ENCODE data around the gene TTC29. TPM values are rescaled to one million over a fixed set of nuclear protein-coding genes. Genes with fewer than 3 reads are reported as not detected.
"Not testable (repeated sequence)": the region's sequence is repeated elsewhere in the genome, so short reads cannot be mapped to it uniquely, and the experiment has no call there.

TTC29 gene
- total RNA-seq, 1 donor = not detected

DNA sequence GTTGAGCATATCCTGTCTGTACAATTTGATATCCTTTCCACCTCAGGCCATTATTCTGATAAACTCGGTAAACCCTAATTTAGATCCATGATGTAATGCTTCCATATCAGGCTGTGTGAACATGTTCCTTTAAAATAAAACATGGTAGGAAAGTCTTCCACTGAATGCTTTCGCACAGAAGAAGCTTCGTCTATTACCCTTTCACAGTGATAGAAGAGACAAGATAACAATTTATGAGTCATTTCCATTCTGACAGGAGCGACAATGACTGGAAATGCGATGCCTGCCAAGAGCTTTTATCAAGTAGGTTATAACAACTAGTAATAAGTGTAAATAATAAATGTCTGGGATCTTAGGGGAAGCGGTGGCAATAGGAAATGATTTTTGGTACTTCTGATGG lies 98.8 kb downstream of the TTC29 start:
- no peak overlapping the region for H3K4me3 ChIP-seq (ENCODE audit: low read depth, low read length)
- DNase-seq (ENCODE audit: low read depth) = no peak
- TF ChIP-seq, protein P1, sequence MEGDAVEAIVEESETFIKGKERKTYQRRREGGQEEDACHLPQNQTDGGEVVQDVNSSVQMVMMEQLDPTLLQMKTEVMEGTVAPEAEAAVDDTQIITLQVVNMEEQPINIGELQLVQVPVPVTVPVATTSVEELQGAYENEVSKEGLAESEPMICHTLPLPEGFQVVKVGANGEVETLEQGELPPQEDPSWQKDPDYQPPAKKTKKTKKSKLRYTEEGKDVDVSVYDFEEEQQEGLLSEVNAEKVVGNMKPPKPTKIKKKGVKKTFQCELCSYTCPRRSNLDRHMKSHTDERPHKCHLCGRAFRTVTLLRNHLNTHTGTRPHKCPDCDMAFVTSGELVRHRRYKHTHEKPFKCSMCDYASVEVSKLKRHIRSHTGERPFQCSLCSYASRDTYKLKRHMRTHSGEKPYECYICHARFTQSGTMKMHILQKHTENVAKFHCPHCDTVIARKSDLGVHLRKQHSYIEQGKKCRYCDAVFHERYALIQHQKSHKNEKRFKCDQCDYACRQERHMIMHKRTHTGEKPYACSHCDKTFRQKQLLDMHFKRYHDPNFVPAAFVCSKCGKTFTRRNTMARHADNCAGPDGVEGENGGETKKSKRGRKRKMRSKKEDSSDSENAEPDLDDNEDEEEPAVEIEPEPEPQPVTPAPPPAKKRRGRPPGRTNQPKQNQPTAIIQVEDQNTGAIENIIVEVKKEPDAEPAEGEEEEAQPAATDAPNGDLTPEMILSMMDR (IDR thresholded peaks at IDR 0.05; ENCODE audit: insufficient read depth, low read depth, low read length) = no peak

DNA sequence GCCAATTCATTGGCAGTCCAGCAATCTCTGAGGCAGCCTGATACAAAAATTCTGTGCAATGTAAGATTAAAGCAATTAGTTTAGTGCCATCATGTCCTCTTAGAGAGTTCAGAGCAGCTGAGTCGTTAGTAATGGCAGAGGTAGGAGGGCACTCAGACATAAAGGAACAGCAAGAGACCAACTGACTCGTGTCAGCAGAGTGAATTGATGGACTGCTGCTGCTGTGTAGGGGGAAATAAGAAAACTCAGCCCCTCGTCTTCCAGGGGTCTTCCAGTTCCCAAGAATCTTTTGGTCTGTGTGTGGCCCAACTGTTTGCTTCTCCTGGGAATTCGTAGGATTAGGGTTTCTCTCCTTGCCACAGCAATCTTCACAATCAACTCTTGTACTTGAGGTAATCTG lies 100.9 kb downstream of the TTC29 start:
- TF ChIP-seq, protein P1 (IDR thresholded peaks at IDR 0.05; ENCODE audit: insufficient read depth, low read depth, low read length) = no peak
- DNase-seq (ENCODE audit: low read depth) = no peak
- H3K4me3 ChIP-seq (ENCODE audit: low read depth, low read length) = no peak overlapping the region

DNA sequence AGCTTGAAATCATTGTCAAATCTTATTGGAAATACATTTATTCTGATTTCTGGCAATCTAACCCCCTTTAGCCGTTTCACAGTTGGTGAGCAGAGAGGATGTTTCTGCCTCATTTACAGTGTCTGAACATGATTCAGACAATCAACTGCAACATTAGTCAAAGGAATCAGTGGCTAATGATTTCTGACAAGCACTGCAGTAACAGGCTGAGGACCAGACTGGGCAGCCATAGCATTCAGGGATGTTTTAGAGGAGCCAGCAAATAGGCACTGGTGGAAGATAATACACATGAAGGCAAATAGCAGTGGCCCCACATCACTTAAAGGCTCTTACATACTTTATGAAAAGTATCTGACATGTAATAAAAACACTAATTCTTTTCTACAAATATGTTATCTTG lies 102.8 kb downstream of the TTC29 start:
- H3K4me3 ChIP-seq (ENCODE audit: low read depth, low read length) = no peak overlapping the region
- TF ChIP-seq, protein P1 (IDR thresholded peaks at IDR 0.05; ENCODE audit: insufficient read depth, low read depth, low read length) = no peak
- DNase-seq (ENCODE audit: low read depth) = no peak

DNA sequence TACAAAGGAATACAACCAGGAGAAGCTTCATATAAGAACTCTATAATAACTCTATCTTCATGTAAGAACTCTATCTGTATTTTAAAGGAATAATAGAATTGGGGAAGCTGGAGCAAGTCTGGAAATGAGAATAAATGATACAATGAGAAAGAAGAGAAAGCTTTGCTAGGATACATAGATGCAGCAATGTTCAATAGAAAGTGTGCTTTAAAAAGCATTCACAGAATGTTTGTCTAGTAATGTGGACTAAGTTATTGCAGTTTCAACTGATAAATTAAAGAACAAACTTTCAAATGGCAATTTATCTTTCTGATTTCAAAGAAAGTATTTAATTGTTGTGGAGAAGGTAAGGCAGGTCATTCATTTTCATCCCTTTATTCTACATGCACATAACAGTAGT lies 104.9 kb downstream of the TTC29 start:
- TF ChIP-seq, protein P1 (IDR thresholded peaks at IDR 0.05; ENCODE audit: insufficient read depth, low read depth, low read length) = no peak
- DNase-seq (ENCODE audit: low read depth) = no peak
- H3K4me3 ChIP-seq (ENCODE audit: low read depth, low read length) = no peak overlapping the region

DNA sequence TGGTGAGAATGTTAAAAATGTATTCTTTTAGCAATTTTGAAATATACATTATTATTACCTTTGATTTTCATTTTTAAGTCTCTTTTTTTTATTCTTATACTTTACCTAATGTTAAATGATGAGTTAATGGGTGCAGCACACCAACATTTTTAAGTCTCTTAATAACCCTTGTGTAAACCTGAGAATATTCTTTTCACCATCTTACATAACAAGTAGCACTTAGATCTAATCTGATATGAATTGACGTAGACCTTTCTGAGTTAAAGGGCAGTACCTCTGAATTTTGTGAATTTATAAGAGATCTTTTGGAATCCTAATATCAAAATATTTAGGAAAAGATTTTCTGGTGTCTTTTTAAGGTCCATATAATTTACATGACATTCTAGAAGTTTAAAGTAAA lies 110.6 kb downstream of the TTC29 start:
- no peak for DNase-seq (ENCODE audit: low read depth)
- H3K4me3 ChIP-seq (ENCODE audit: low read depth, low read length) = no peak overlapping the region
- TF ChIP-seq, protein P1 (IDR thresholded peaks at IDR 0.05; ENCODE audit: insufficient read depth, low read depth, low read length) = no peak

DNA sequence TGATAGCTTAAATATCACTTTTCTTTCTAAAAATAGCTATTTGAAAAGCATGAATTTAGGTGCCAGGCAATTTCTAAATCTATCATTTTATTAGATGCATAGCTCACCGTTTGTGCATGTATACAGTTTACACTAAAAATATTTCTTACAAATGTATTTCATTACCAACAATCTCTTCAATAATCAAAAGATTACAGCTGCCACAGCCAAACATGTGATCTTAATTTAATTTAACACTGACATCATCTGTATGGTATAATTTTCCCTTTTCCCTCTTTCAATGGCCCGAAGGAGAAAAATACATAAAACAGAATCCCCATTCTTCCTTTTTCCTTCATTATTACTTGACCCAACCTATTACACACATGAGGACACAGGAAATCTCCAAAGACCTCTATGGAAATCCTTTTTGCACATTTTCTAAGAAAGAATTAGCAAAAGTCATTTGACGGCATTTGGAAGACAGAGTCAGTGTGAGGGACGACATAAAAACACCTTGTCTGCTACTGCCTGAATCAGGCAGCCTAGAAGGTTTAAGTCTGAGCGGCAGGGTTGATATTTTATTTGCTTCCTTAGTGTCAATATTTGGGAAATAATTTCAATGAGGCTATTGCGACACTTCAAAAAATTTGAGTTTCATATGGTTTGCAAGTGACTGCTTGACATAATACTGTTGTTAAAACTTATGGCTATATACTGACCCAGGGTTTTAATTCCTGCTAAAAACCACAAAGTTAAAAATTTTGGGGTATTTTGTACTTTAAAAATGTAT lies 111.2 kb downstream of the TTC29 start:
- TF ChIP-seq, protein P1 (IDR thresholded peaks at IDR 0.05; ENCODE audit: insufficient read depth, low read depth, low read length) = no peak
- DNase-seq (ENCODE audit: low read depth) = no peak

DNA sequence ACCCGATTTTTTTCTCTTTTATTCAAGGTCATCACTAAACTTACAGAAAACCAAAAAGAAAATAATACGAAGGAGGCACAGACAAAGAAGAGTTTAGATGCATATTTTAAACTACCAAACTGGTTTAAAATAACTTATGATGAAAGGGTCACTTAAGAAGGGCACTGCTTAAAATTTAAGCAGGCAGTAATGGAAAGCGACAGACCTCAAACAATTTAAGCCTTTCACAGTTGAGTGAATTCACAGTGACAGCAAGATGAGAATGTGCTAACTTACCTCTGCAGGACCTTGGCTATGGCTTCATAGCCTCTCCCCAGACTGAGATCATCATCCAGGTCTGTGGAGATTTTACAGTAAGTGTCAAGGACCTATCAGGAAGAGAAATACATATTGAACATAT lies 112.1 kb downstream of the TTC29 start:
- no peak for DNase-seq (ENCODE audit: low read depth)
- TF ChIP-seq, protein P1 (IDR thresholded peaks at IDR 0.05; ENCODE audit: insufficient read depth, low read depth, low read length) = no peak
- H3K4me3 ChIP-seq (ENCODE audit: low read depth, low read length) = no peak overlapping the region

More for the DNA sequence above, 111.2 kb downstream of the TTC29 start:
- no peak overlapping the region for H3K4me3 ChIP-seq (ENCODE audit: low read depth, low read length)

DNA sequence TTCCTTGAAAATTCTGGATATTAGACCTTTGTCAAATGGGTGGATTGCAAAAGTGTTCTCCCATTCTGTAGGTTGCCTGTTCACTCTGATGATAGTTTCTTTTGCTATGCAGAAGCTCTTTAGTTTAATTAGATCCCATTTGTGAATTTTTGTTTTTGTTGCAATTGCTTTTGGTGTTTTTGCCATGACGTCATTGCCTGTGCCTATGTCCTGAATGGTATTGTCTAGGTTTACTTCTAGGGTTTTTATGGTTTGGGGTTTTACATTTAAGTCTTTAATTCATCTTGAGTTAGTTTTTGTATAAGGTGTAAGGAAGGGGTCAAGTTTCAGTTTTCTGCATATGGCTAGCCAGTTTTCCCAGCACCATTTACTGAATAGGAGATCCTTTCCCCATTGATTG lies 122.7 kb downstream of the TTC29 start:
- DNase-seq (ENCODE audit: low read depth) = not testable (repeated sequence)

More for the DNA sequence above, 122.7 kb downstream of the TTC29 start:
- H3K4me3 ChIP-seq (ENCODE audit: low read depth, low read length) = not testable (repeated sequence)

All from fibroblast of villous mesenchyme (primary cell).